Fibroblast of villous mesenchyme (primary cell): ENCODE results near the gene CDYL2. TPM values are rescaled to one million over a fixed set of nuclear protein-coding genes. Genes with fewer than 3 reads are reported as not detected.

Experiments
- DNase-seq: peaks from one replicate; pipeline ENCODE4 v3.0.0-alpha.2; 2010; ENCODE audit warnings: low read depth
- H3K4me3 ChIP-seq: 2 replicates; pipeline ENCODE4 v1.5.1; 2011; ENCODE audit warnings: low read depth, mild to moderate bottlenecking, low read length
- total RNA-seq: library from RNA; depleted of rRNA; stranded (reverse); fragments of >200 nt; gene quantifications from 2 replicates; pipeline ENCODE4 v1.2.3, GENCODE V29; 2012
- TF ChIP-seq, protein P1 (sequence below): IDR thresholded peaks from 2 replicates; pipeline ENCODE4 v1.5.1; 2012; ENCODE audit warnings: low read depth, mild to moderate bottlenecking, low read length; ENCODE audit not compliant: insufficient read depth

CDYL2 gene
- total RNA-seq, 1 donor, result 14.2 TPM

DNA sequence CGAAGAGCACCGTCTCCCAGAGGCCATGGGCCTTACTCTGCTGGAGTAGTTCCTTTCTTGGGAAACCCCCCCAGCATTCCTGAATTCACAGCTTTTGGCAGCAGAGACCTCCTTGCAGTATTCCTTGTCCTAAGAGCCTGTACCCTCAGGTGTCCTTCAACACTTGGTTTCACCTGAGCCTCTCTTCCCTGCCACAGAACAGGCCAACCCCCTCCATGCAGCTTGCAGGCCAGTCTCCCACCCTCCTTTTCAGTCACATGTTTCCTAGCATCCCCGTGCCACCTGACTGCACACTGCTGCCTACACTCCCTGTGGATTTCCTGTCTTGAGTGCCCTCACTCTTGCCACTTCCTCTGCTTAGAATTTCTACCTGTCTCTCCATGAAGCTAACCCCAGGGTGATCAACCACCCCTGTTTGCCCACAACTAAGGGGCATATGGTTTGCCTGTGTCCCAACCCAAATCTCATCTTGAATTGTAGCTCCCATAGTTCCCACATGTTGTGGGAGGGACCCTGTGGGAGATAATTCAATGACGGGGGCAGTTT lies 198.1 kb downstream of the CDYL2 start:
- TF ChIP-seq, protein P1, sequence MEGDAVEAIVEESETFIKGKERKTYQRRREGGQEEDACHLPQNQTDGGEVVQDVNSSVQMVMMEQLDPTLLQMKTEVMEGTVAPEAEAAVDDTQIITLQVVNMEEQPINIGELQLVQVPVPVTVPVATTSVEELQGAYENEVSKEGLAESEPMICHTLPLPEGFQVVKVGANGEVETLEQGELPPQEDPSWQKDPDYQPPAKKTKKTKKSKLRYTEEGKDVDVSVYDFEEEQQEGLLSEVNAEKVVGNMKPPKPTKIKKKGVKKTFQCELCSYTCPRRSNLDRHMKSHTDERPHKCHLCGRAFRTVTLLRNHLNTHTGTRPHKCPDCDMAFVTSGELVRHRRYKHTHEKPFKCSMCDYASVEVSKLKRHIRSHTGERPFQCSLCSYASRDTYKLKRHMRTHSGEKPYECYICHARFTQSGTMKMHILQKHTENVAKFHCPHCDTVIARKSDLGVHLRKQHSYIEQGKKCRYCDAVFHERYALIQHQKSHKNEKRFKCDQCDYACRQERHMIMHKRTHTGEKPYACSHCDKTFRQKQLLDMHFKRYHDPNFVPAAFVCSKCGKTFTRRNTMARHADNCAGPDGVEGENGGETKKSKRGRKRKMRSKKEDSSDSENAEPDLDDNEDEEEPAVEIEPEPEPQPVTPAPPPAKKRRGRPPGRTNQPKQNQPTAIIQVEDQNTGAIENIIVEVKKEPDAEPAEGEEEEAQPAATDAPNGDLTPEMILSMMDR, result no peak
- no peak overlapping the region for H3K4me3 ChIP-seq
- no peak for DNase-seq

DNA sequence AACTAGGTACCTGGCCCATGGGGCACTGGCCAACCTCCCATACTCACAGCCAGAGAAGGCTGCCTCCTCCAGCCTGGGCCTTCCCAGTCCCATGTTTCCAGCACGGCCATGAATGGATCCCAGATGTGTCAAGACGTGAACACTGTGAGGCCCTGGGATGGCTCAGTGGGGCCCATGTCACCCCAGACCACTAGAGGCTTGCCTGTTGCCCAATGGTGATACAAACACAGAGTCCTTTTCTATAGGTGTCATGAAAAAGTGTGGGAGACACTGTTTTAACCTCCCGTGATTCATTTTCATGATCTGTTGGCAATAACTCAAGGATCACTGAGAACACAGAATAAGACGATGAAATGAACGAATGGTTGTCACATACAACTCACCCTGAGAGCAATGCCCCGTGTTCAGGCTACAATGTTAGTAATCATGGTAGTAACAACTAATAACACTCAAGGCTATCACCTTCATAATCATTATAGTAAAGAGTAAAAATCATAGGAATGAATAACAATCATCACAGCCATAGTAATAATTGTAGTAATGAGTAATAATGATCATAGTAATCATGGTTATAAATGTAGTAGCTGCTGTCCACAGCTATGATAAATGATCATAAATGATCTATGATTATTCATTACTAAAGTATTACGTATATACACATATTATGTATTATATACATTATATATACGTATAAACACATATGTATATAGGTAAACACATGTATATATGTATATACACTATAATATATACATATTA lies 199.6 kb downstream of the CDYL2 start:
- DNase-seq, result no peak
- TF ChIP-seq, protein P1, result no peak
- no peak overlapping the region for H3K4me3 ChIP-seq

DNA sequence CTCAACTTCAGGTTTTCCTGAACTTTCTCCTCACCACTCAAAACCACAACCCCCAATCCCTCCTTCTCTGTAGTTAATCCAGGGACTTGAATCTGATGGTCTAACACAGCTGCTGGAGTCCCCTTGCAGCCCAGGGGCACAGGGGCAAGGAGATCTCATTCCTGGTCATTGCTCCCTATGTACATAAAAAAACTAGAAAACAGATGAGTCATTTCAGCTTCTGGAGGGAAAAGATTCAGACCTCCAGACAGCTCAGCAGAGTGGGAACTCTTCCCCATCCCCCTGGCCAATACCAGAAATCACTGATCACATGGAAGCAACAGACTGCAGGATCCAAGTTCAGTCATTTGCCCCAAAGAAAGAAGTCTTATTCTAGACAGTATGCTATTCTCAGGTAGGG lies 201.5 kb downstream of the CDYL2 start:
- DNase-seq, result peak; percentile 11
- TF ChIP-seq, protein P1, result no peak
- no peak overlapping the region for H3K4me3 ChIP-seq

DNA sequence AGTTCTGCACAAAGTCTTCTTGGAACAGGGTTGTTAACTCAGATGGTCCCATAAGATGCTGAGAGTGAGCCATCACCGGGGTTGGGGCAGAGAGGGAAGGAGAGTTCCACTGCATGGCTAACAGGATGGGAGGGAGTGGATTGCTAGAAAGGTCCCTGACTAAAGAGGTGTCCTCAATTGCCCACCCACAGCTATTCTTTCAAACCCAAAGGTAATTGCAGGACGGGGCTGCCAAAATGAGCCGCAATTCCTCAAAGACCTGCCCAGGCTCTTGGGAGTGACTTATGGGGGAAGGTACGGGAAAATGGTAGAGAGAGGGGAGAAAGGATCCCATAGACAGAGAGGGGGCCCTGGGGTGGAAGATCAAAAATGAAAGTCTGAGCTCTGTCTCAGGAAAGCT lies 203.2 kb downstream of the CDYL2 start:
- DNase-seq, result no peak
- TF ChIP-seq, protein P1, result no peak
- no peak overlapping the region for H3K4me3 ChIP-seq

- TF ChIP-seq, protein P1, result no peak
- H3K4me3 ChIP-seq, result no peak overlapping the region
- DNase-seq, result peak; percentile 31
These were observed 204.9 kb downstream of the CDYL2 start for GRCh38 chr16:80599466-80599865.

GRCh38 chr16:80596507-80597207 lies 207.7 kb downstream of the CDYL2 start:
- H3K4me3 ChIP-seq, result no peak overlapping the region
- TF ChIP-seq, protein P1, result no peak
- no peak for DNase-seq
